Chondrocyte (in vitro differentiated cells): Measurements from ENCODE around the gene WIF1. TPM values are rescaled to one million over a fixed set of nuclear protein-coding genes. Genes with fewer than 3 reads are reported as not detected.

Experiments used
- DNase-seq: peaks from one replicate; pipeline ENCODE4 v3.0.0; 2021; ENCODE audit warnings: mixed read lengths, low spot score
- H3K27ac Mint-ChIP-seq: one replicate; pipeline ENCODE4 v1.8.0; 2021; ENCODE audit warnings: mild to moderate bottlenecking, moderate library complexity, mixed read lengths; ENCODE audit not compliant: unreplicated experiment
- H3K27me3 Mint-ChIP-seq: 2 replicates; pipeline ENCODE4 v1.8.0; 2021; ENCODE audit warnings: low read depth, mixed read lengths
- H3K36me3 Mint-ChIP-seq: 2 replicates; pipeline ENCODE4 v1.8.0; 2021; ENCODE audit warnings: low read depth, mixed read lengths
- H3K4me1 Mint-ChIP-seq: 2 replicates; pipeline ENCODE4 v1.8.0; 2021; ENCODE audit warnings: low read depth, mild to moderate bottlenecking, mixed read lengths
- H3K4me3 Mint-ChIP-seq: one replicate; pipeline ENCODE4 v1.8.0; 2021; ENCODE audit warnings: mild to moderate bottlenecking, moderate library complexity, mixed read lengths; ENCODE audit not compliant: unreplicated experiment
- H3K9me3 Mint-ChIP-seq: 2 replicates; pipeline ENCODE4 v1.8.0; 2021; ENCODE audit warnings: low read depth, mixed read lengths
- CTCF ChIP-seq: fragments of 200-600 bp; sonication (generic); IDR thresholded peaks from 2 replicates; pipeline ENCODE4 v1.5.0; 2021; ENCODE audit warnings: antibody characterized with exemption, mild to moderate bottlenecking, moderate library complexity
- total RNA-seq: library from RNA; stranded (reverse); gene quantifications from 3 replicates; pipeline ENCODE4 v1.2.1, GENCODE V29; 2021

The WIF1 gene
- total RNA-seq, 1 donor from 2014 or later: not detected

- no peaks in the 10 kb centered on the region for H3K36me3 Mint-ChIP-seq
- TF ChIP-seq CTCF: no peak
- no peaks in the 10 kb centered on the region for H3K9me3 Mint-ChIP-seq
- no peak for DNase-seq
- peaks cover 13% of the 10 kb centered on the region for H3K27me3 Mint-ChIP-seq
- H3K27ac Mint-ChIP-seq: no peak overlapping the region
- H3K4me1 Mint-ChIP-seq: peaks cover 4% of the 10 kb centered on the region
- no peak overlapping the region for H3K4me3 Mint-ChIP-seq
Measured at GRCh38 chr12:65155784-65156183, 34.7 kb upstream of the WIF1 start.

- H3K36me3 Mint-ChIP-seq: no peaks in the 10 kb centered on the region
Measured at GRCh38 chr12:65152596-65152995, 31.5 kb upstream of the WIF1 start.

GRCh38 chr12:65152012-65152411 is 30.9 kb upstream of the WIF1 start:
- Mint-ChIP-seq H3K27me3 (peaks cover 5% of the 10 kb centered on the region), H3K4me1 (peaks cover 4% of the 10 kb centered on the region), H3K4me3 (no peak overlapping the region), H3K27ac (no peak overlapping the region), H3K36me3 (no peaks in the 10 kb centered on the region), H3K9me3 (no peaks in the 10 kb centered on the region)
- DNase-seq: no peak
- TF ChIP-seq CTCF: no peak

More at GRCh38 chr12:65152596-65152995, 31.5 kb upstream of the WIF1 start:
- peaks cover 5% of the 10 kb centered on the region for H3K27me3 Mint-ChIP-seq
- DNase-seq: no peak
- no peak overlapping the region for H3K27ac Mint-ChIP-seq
- TF ChIP-seq CTCF: no peak
- peaks cover 4% of the 10 kb centered on the region for H3K4me1 Mint-ChIP-seq
- H3K4me3 Mint-ChIP-seq: no peak overlapping the region
- no peaks in the 10 kb centered on the region for H3K9me3 Mint-ChIP-seq

GRCh38 chr12:65147312-65147905 is 26.3 kb upstream of the WIF1 start:
- Mint-ChIP-seq H3K27ac (no peak overlapping the region), H3K36me3 (no peaks in the 10 kb centered on the region), H3K9me3 (no peaks in the 10 kb centered on the region), H3K4me3 (no peak overlapping the region), H3K27me3 (peaks cover 36% of the 10 kb centered on the region), H3K4me1 (no peaks in the 10 kb centered on the region)
- no peak for DNase-seq
- TF ChIP-seq CTCF: no peak

- Mint-ChIP-seq H3K4me3 (no peak overlapping the region), H3K36me3 (peaks cover 4% of the 10 kb centered on the region), H3K4me1 (no peaks in the 10 kb centered on the region), H3K27ac (no peak overlapping the region), H3K27me3 (peaks cover 67% of the 10 kb centered on the region), H3K9me3 (peaks cover 9% of the 10 kb centered on the region)
- no peak for TF ChIP-seq CTCF
- DNase-seq: no peak
Measured at GRCh38 chr12:65140738-65141137, 19.6 kb upstream of the WIF1 start.
